Adrenal gland (tissue), 5 donors: ENCODE results near the gene TBC1D30.

Source experiments
- CTCF ChIP-seq, 6 experiments: fragments of 450-650 bp in 4 of 6; fragments of 200-600 bp in 2 of 6; sonication (generic) in 1 of 6; IDR thresholded peaks; 1 replicate in 5 of 6; 2 replicates in 1 of 6; pipeline versions ENCODE4 v1.5.1 to v1.8.0; 2016 to 2021; ENCODE audit warnings: antibody characterized with exemption in 6 of 6, mild to moderate bottlenecking in 2 of 6, moderate library complexity in 1 of 6
- POLR2A ChIP-seq, 2 donors: fragments of 450-650 bp; IDR thresholded peaks; one replicate each; pipeline ENCODE4 v1.6.1; 2017; ENCODE audit warnings: antibody characterized with exemption in 2 of 2, mild to moderate bottlenecking in 2 of 2, moderate library complexity in 1 of 2
- donor health status: DM: no; HTN: no; CAD: no.

GRCh38 chr12:64781280-64782190 is 42.9 kb upstream of the TBC1D30 start:
- TF ChIP-seq CTCF (IDR thresholded peaks at IDR 0.05) (no peak), POLR2A (IDR thresholded peaks at IDR 0.05) (no peak)
